H1 (cell line): ENCODE data around the gene TSEN34. TPM values are rescaled to one million over a fixed set of nuclear protein-coding genes. Genes with fewer than 3 reads are reported as not detected.

Source experiments
- CTCF ChIA-PET: fragments of 300-600 bp; sonication (Branson Sonifier 250); formaldehyde crosslinking; loops from one replicate; lab custom pipeline; 2021; ENCODE audit not compliant: partially characterized antibody; lab: Charles Lee
- POLR2A ChIA-PET: fragments of 300-600 bp; sonication (Branson Sonifier 250); formaldehyde crosslinking; loops from one replicate; lab custom pipeline; 2021; ENCODE audit warnings: inconsistent platforms; ENCODE audit not compliant: partially characterized antibody; lab: Charles Lee
- DNase-seq, 2 experiments: peaks; one replicate each; pipeline versions ENCODE4 v3.0.0 to v3.0.0-alpha.2; 2010 to 2022; ENCODE audit warnings: low spot score in 2 of 2, low read depth in 1 of 2, mixed read lengths in 1 of 2
- FAIRE-seq: peaks from 2 replicates; lab custom pipeline; 2011; peaks lifted over from hg19 to GRCh38; lab: Jason Lieb, UNC
- H2AFZ ChIP-seq: 2 replicates; pipeline ENCODE4 v1.8.1; 2012; ENCODE audit warnings: low read length, inconsistent platforms
- H2AK5ac ChIP-seq: 2 replicates; pipeline ENCODE4 v1.6.1; 2013; ENCODE audit warnings: low read depth, low read length
- H2BK120ac ChIP-seq: replicated peaks from 2 replicates; pipeline ENCODE3; 2013; ENCODE audit warnings: low read depth, low read length, inconsistent platforms
- H2BK12ac ChIP-seq: 2 replicates; pipeline ENCODE4 v1.6.1; 2013; ENCODE audit warnings: low read depth, low read length
- H2BK15ac ChIP-seq: 2 replicates; pipeline ENCODE4 v1.6.1; 2013; ENCODE audit warnings: low read length
- H2BK20ac ChIP-seq: 2 replicates; pipeline ENCODE4 v1.6.1; 2013; ENCODE audit warnings: low read length
- H2BK5ac ChIP-seq: 2 replicates; pipeline ENCODE4 v1.6.1; 2013; ENCODE audit warnings: low read depth, low read length
- H3K14ac ChIP-seq: 2 replicates; pipeline ENCODE4 v1.6.1; 2013; ENCODE audit warnings: inconsistent platforms; ENCODE audit not compliant: insufficient read length
- H3K18ac ChIP-seq: 2 replicates; pipeline ENCODE4 v1.6.1; 2013; ENCODE audit warnings: low read length; ENCODE audit errors: extremely low read depth
- H3K23ac ChIP-seq: 2 replicates; pipeline ENCODE4 v1.6.1; 2013; ENCODE audit warnings: inconsistent platforms; ENCODE audit not compliant: insufficient read length
- H3K23me2 ChIP-seq: 2 replicates; pipeline ENCODE4 v1.6.1; 2013; ENCODE audit warnings: low read depth, low read length
- H3K27ac ChIP-seq: 2 replicates; pipeline ENCODE4 v1.6.1; 2011; ENCODE audit warnings: low read depth, low read length, inconsistent platforms
- H3K27me3 ChIP-seq, 4 experiments: replicated peaks in 1 of 4; 1 replicate in 1 of 4; 2 replicates in 3 of 4; pipeline versions ENCODE4 v1.6.1 to v1.8.1; 2011 to 2013; ENCODE audit warnings: low read length in 3 of 4, mild to moderate bottlenecking in 3 of 4, inconsistent platforms in 2 of 4, mixed read lengths in 2 of 4, moderate library complexity in 1 of 4; ENCODE audit not compliant: control insufficient read depth in 3 of 4, insufficient read depth in 3 of 4; ENCODE audit errors: extremely low read depth in 1 of 4
- H3K36me3 ChIP-seq, 4 experiments: 2 replicates each; pipeline versions ENCODE4 v1.6.1 to v1.8.1; 2011 to 2013; ENCODE audit warnings: mild to moderate bottlenecking in 4 of 4, low read length in 3 of 4, moderate library complexity in 2 of 4, control low read depth in 1 of 4, inconsistent platforms in 1 of 4; ENCODE audit not compliant: insufficient read depth in 4 of 4, control insufficient read depth in 2 of 4
- H3K4ac ChIP-seq: replicated peaks from 2 replicates; pipeline ENCODE3; 2013; ENCODE audit warnings: low read length, low read depth, mixed read lengths, inconsistent platforms; ENCODE audit not compliant: insufficient read length
- H3K4me1 ChIP-seq, 4 experiments: replicated peaks in 1 of 4; 1 replicate in 1 of 4; 2 replicates in 3 of 4; pipeline versions ENCODE4 v1.6.1 to v1.8.1; 2011 to 2013; ENCODE audit warnings: low read length in 3 of 4, inconsistent platforms in 2 of 4, mixed read lengths in 1 of 4; ENCODE audit not compliant: insufficient read depth in 4 of 4, control insufficient read depth in 3 of 4
- H3K4me2 ChIP-seq, 2 experiments: 2 replicates each; pipeline versions ENCODE4 v1.6.1 to v1.8.1; 2011 to 2013; ENCODE audit warnings: low read depth in 2 of 2, low read length in 2 of 2, control low read depth in 1 of 2, inconsistent platforms in 1 of 2, mild to moderate bottlenecking in 1 of 2; ENCODE audit not compliant: insufficient read depth in 1 of 2
- H3K4me3 ChIP-seq, 4 experiments: fragments of 200-600, 300-600 bp in 1 of 4; sonication (generic), shearing (Covaris generic), sonication (Bioruptor Twin) in 1 of 4; 2 replicates each; pipeline versions ENCODE4 v1.5.1 to v1.8.1; 2011 to 2016; ENCODE audit warnings: low read length in 4 of 4, low read depth in 3 of 4, control low read depth in 2 of 4, inconsistent platforms in 2 of 4, mild to moderate bottlenecking in 2 of 4, mixed read lengths in 1 of 4, moderate library complexity in 1 of 4; ENCODE audit not compliant: insufficient read depth in 2 of 4; ENCODE audit errors: extremely low read depth in 1 of 4
- H3K56ac ChIP-seq: replicated peaks from 2 replicates; pipeline ENCODE3; 2013; ENCODE audit warnings: low read depth, mild to moderate bottlenecking, mixed read lengths, low read length, inconsistent platforms; ENCODE audit not compliant: insufficient read length
- H3K79me1 ChIP-seq: 2 replicates; pipeline ENCODE4 v1.6.1; 2013; ENCODE audit warnings: low read depth, low read length, control low read depth
- H3K79me2 ChIP-seq, 2 experiments: 2 replicates each; pipeline versions ENCODE4 v1.6.1 to v1.8.1; 2012 to 2013; ENCODE audit warnings: low read length in 2 of 2, mild to moderate bottlenecking in 2 of 2, inconsistent platforms in 1 of 2; ENCODE audit not compliant: insufficient read depth in 2 of 2, control insufficient read depth in 1 of 2
- H3K9ac ChIP-seq, 4 experiments: replicated peaks in 1 of 4; 1 replicate in 1 of 4; 2 replicates in 3 of 4; pipeline versions ENCODE4 v1.6.1 to v1.8.1; 2011 to 2013; ENCODE audit warnings: low read depth in 3 of 4, low read length in 3 of 4, control low read depth in 2 of 4, mild to moderate bottlenecking in 2 of 4, moderate library complexity in 2 of 4, inconsistent platforms in 1 of 4; ENCODE audit errors: extremely low read depth in 1 of 4
- H3K9me3 ChIP-seq, 2 experiments: 2 replicates each; pipeline versions ENCODE4 v1.6.1 to v1.8.1; 2012 to 2013; ENCODE audit warnings: mild to moderate bottlenecking in 2 of 2, moderate library complexity in 2 of 2, control low read depth in 1 of 2, inconsistent platforms in 1 of 2, low read depth in 1 of 2, low read length in 1 of 2, mixed read lengths in 1 of 2; ENCODE audit not compliant: insufficient read depth in 2 of 2
- H4K20me1 ChIP-seq, 2 experiments: replicated peaks in 1 of 2; 2 replicates each; pipeline versions ENCODE3 to v1.8.1; 2011 to 2013; ENCODE audit warnings: inconsistent platforms in 2 of 2, low read length in 2 of 2, mild to moderate bottlenecking in 1 of 2; ENCODE audit not compliant: insufficient read depth in 2 of 2, control insufficient read depth in 1 of 2
- H4K5ac ChIP-seq: 2 replicates; pipeline ENCODE4 v1.6.1; 2013; ENCODE audit warnings: low read length, low read depth, mixed read lengths, inconsistent platforms; ENCODE audit not compliant: insufficient read length
- H4K8ac ChIP-seq: 2 replicates; pipeline ENCODE4 v1.8.0; 2013; ENCODE audit warnings: mild to moderate bottlenecking, moderate library complexity, low read length, inconsistent platforms; ENCODE audit not compliant: insufficient read depth; ENCODE audit errors: extremely low read depth
- H4K91ac ChIP-seq: replicated peaks from 2 replicates; pipeline ENCODE3; 2013; ENCODE audit warnings: low read length, mixed read lengths, inconsistent platforms; ENCODE audit not compliant: insufficient read length
- BACH1 ChIP-seq: IDR thresholded peaks from 2 replicates; pipeline ENCODE4 v1.6.1; 2012; ENCODE audit warnings: low read length, improper control_type of control experiment
- CBX8 ChIP-seq: fragments of 300-800, 300-1000 bp; sonication (generic); IDR thresholded peaks from 2 replicates; pipeline ENCODE4 v1.7.1; 2016; ENCODE audit warnings: low read depth, low read length, borderline replicate concordance
- CHD1 ChIP-seq: IDR thresholded peaks from 2 replicates; pipeline ENCODE4 v1.6.1; 2012; ENCODE audit warnings: low read depth, low read length, improper control_type of control experiment
- CHD2 ChIP-seq: IDR thresholded peaks from 2 replicates; pipeline ENCODE4 v1.6.1; 2012; ENCODE audit warnings: low read length, improper control_type of control experiment
- GTF2F1 ChIP-seq: IDR thresholded peaks from 2 replicates; pipeline ENCODE4 v1.6.1; 2012; ENCODE audit warnings: low read depth, low read length, improper control_type of control experiment, borderline replicate concordance
- RFX5 ChIP-seq: IDR thresholded peaks from 2 replicates; pipeline ENCODE4 v1.6.1; 2011; ENCODE audit warnings: low read depth, low read length, improper control_type of control experiment, borderline replicate concordance
- SIX5 ChIP-seq: IDR thresholded peaks from 2 replicates; pipeline ENCODE4 v1.6.1; 2011; ENCODE audit warnings: mild to moderate bottlenecking, low read depth, low read length
- TAF7 ChIP-seq: optimal IDR thresholded peaks from 2 replicates; pipeline ENCODE3; 2011; ENCODE audit warnings: low read depth, mild to moderate bottlenecking, inconsistent platforms, low read length, moderate library complexity, borderline replicate concordance
- WGBS, 2 experiments: shearing (Covaris generic) in 1 of 2; methylation state at CpG; one replicate each; pipeline versions ENCODE4 v1.1.6 to v1.1.7; 2013 to 2015; ENCODE audit warnings: low lambda C conversion rate in 2 of 2, mixed read lengths in 2 of 2, inconsistent platforms in 1 of 2, low coverage in 1 of 2, missing lambda C conversion rate in 1 of 2; ENCODE audit not compliant: insufficient replicate concordance in 2 of 2, insufficient coverage in 1 of 2, insufficient read length in 1 of 2; ENCODE audit errors: extremely low coverage in 1 of 2, missing lambda C conversion rate in 1 of 2; 5-methylcytosine and 5-hydroxymethylcytosine counted together
- polyA plus RNA-seq, 7 experiments: library from polyadenylated mRNA; depleted of rRNA in 3 of 7; stranded (reverse) in 5 of 7; unstranded in 2 of 7; fragments of >200 nt in 5 of 7; fragments of 200-250 nt in 2 of 7; gene quantifications; 1 replicate in 5 of 7; 2 replicates in 1 of 7; 4 replicates in 1 of 7; pipeline versions ENCODE4 v1.2.1 to v1.2.3, GENCODE V29; 2011 to 2013; ENCODE audit warnings: missing spikeins in 2 of 7, mixed read lengths in 2 of 7
- total RNA-seq: library from RNA; stranded (reverse); fragmentation: NEBNext Ultra II Directional; extraction: Animal tissue kit (Norgen Biotek cat#: 25700); gene quantifications from 2 replicates; pipeline ENCODE4 v1.2.1, GENCODE V29; 2021
- TF ChIP-seq, protein P1 (sequence below): IDR thresholded peaks from 2 replicates; pipeline ENCODE4 v1.6.1; 2012; ENCODE audit warnings: inconsistent platforms
- TF ChIP-seq, protein P2 (sequence below), 3 experiments: IDR thresholded peaks; 1 replicate in 2 of 3; 2 replicates in 1 of 3; pipeline versions ENCODE4 v1.5.1 to v1.6.1; 2011; ENCODE audit warnings: low read length in 3 of 3, mild to moderate bottlenecking in 3 of 3, inconsistent platforms in 2 of 3, low read depth in 1 of 3, moderate library complexity in 1 of 3; ENCODE audit not compliant: insufficient read depth in 1 of 3; ENCODE audit errors: control extremely low read depth in 1 of 3

Gene TSEN34
- total and polyA plus RNA-seq, 2 of the 8 experiments (the other 6 are each of a cell fraction or from before 2014, with no cell fraction given), result 22.5 to 52.3 TPM

DNA sequence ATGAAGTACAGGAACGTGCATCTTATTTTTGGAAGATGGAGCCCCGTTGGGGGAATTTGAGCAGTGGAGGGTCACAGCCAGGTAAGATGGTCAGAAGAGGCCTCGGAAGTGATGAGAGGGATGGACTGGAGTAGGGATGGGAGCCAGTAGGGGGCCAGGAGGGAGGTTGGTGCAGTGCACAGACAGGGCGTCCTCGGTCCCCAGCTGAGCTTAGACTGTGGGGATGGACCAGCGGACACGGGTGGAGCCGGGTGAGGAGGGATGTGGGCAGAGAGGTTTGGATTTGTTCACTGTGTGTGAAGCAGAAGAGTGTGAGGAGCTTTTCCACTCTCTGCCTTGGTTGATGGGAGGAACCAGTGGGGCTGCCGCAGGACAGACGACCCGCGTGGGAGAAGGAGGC lies 20.1 kb downstream of the TSEN34 start:
- Histone ChIP-seq H3K79me2 (peaks cover 0 to 7% of the 10 kb centered on the region in 2 experiments; a peak in 1 of 4 replicates), H2BK12ac (no peak overlapping the region), H3K4me2 (no peak overlapping the region), H3K9me3 (no peaks in the 10 kb centered on the region), H3K23me2 (no peaks in the 10 kb centered on the region; the same call in 1 of the 2 replicates), H2AK5ac (no peak overlapping the region), H2BK120ac (no peak overlapping the region), H4K8ac (no peak overlapping the region; the same call in 1 of the 2 replicates), H4K91ac (no peak overlapping the region), H3K27me3 (no peaks in the 10 kb centered on the region), H3K36me3 (peaks cover 13 to 22% (median 19%) of the 10 kb centered on the region in 4 experiments), H4K5ac (no peak overlapping the region), H3K4me1 (peaks cover 0 to 3% (median 2%) of the 10 kb centered on the region in 4 experiments; a peak in 4 of 7 replicates), H2AFZ (no peak overlapping the region), H2BK15ac (no peak overlapping the region), H3K4me3 (no peak overlapping the region), H3K79me1 (peaks cover 12% of the 10 kb centered on the region), H3K14ac (no peak overlapping the region), H3K9ac (no peak overlapping the region), H2BK20ac (no peak overlapping the region), H3K23ac (no peak overlapping the region), H4K20me1 (peaks cover 20 to 22% of the 10 kb centered on the region in 2 experiments), H3K18ac (no peak overlapping the region), H3K27ac (no peak overlapping the region), H2BK5ac (no peak overlapping the region), H3K56ac (no peak overlapping the region), H3K4ac (no peak overlapping the region)
- FAIRE-seq (no peak), DNase-seq (no peak)
- POLR2A ChIA-PET, result interaction anchor here (1.1 to 23.4 kb wide), 6 partner anchors 12 to 100 kb away, joined by 3 to 909 read pairs (median 10); partner anchors contain the start of genes LILRB3, MBOAT7, RPS9 and TSEN34
- CTCF ChIA-PET, result interaction anchor here (1.0 to 1.7 kb wide), 7 partner anchors 10 to 180 kb away, joined by 3 to 5 read pairs (median 5); partner anchors contain the start of genes LENG1, RPS9 and TMC4
- WGBS, 2 experiments, result 91% methylated on average over 12 of the region's 12 CpGs; no CpG with 5 or more reads in 1 of the 2 experiments
- TF ChIP-seq CBX8 (no peak), TAF7 (no peak), GTF2F1 (no peak), CHD2 (no peak), SIX5 (no peak), BACH1 (no peak), CHD1 (no peak), RFX5 (no peak)
- TF ChIP-seq, protein P1, sequence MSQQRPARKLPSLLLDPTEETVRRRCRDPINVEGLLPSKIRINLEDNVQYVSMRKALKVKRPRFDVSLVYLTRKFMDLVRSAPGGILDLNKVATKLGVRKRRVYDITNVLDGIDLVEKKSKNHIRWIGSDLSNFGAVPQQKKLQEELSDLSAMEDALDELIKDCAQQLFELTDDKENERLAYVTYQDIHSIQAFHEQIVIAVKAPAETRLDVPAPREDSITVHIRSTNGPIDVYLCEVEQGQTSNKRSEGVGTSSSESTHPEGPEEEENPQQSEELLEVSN, result no peak
- TF ChIP-seq, protein P2, sequence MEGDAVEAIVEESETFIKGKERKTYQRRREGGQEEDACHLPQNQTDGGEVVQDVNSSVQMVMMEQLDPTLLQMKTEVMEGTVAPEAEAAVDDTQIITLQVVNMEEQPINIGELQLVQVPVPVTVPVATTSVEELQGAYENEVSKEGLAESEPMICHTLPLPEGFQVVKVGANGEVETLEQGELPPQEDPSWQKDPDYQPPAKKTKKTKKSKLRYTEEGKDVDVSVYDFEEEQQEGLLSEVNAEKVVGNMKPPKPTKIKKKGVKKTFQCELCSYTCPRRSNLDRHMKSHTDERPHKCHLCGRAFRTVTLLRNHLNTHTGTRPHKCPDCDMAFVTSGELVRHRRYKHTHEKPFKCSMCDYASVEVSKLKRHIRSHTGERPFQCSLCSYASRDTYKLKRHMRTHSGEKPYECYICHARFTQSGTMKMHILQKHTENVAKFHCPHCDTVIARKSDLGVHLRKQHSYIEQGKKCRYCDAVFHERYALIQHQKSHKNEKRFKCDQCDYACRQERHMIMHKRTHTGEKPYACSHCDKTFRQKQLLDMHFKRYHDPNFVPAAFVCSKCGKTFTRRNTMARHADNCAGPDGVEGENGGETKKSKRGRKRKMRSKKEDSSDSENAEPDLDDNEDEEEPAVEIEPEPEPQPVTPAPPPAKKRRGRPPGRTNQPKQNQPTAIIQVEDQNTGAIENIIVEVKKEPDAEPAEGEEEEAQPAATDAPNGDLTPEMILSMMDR (IDR thresholded peaks at IDR 0.05; ENCODE audit: control extremely low read depth in 1 of 3, insufficient read depth in 1 of 3, low read depth in 1 of 3, low read length in 3 of 3), result no peak
